ENCODE results near the gene C1QTNF9. TPM values are rescaled to one million over a fixed set of nuclear protein-coding genes. Genes with fewer than 3 reads are reported as not detected.

C1QTNF9 gene
- total RNA-seq, 1 experiment from 2014 or later: not detected

Other genes starting within 250 kb of the C1QTNF9 start
- gene SPATA13, start 148.9 kb upstream of the C1QTNF9 start, total RNA-seq (2014; rRNA removed; shearing (Covaris generic)): 12.4 and 14.8 TPM in 2 replicates
- 32.6 and 51.2 TPM in 2 replicates for gene PARP4, start 203.2 kb downstream of the C1QTNF9 start, total RNA-seq (2014; rRNA removed; shearing (Covaris generic))

Measured in SJSA1 (cell line).